A673 (cell line): ENCODE data around the gene UEVLD. TPM values are rescaled to one million over a fixed set of nuclear protein-coding genes. Genes with fewer than 3 reads are reported as not detected.

ENCODE experiments used
- BruUV-seq: library from RNA; stranded (reverse); fragments of 400-500 nt; replicated peaks from 2 replicates; lab custom pipeline; 2021; lab: Mats Ljungman, UMichigan
- CTCF ChIA-PET: fragments of 300-600 bp; sonication (Branson Sonifier 250); formaldehyde crosslinking; loops from one replicate; lab custom pipeline; 2022; ENCODE audit warnings: antibody characterized with exemption; lab: Charles Lee
- POLR2A ChIA-PET: fragments of 300-600 bp; sonication (Branson Sonifier 250); formaldehyde crosslinking; loops from one replicate; lab custom pipeline; 2022; ENCODE audit warnings: antibody characterized with exemption; ENCODE audit not compliant: low non-redundant PET; lab: Charles Lee
- DNase-seq: peaks from one replicate; pipeline ENCODE4 v3.0.0-alpha.2; 2015; ENCODE audit warnings: low spot score
- H3K27ac ChIP-seq: fragments of 200-600 bp; sonication (generic); 2 replicates; pipeline ENCODE4 v1.5.1; 2016; ENCODE audit warnings: mixed run types, low read depth, mild to moderate bottlenecking, mixed read lengths, antibody characterized with exemption, low read length; ENCODE audit not compliant: poor library complexity, severe bottlenecking
- H3K27me3 ChIP-seq: fragments of 200-600 bp; sonication (generic); replicated peaks from 2 replicates; pipeline ENCODE4 v1.6.1; 2017; ENCODE audit warnings: mixed run types, low read depth, mild to moderate bottlenecking, mixed read lengths, antibody characterized with exemption, low read length; ENCODE audit not compliant: insufficient read depth, poor library complexity
- H3K36me3 ChIP-seq: fragments of 200-600 bp; sonication (generic); 2 replicates; pipeline ENCODE4 v1.6.1; 2016; ENCODE audit warnings: mixed run types, mild to moderate bottlenecking, mixed read lengths, antibody characterized with exemption, low read length; ENCODE audit not compliant: insufficient read depth, poor library complexity, severe bottlenecking
- H3K4me1 ChIP-seq: fragments of 200-600 bp; sonication (generic); 2 replicates; pipeline ENCODE4 v1.6.1; 2017; ENCODE audit warnings: mixed run types, mild to moderate bottlenecking, mixed read lengths, antibody characterized with exemption, low read length; ENCODE audit not compliant: insufficient read depth, poor library complexity, severe bottlenecking
- H3K4me3 ChIP-seq: fragments of 200-600 bp; sonication (generic); 2 replicates; pipeline ENCODE4 v1.5.1; 2016; ENCODE audit warnings: low read depth, mixed run types, mild to moderate bottlenecking, mixed read lengths, low read length; ENCODE audit not compliant: poor library complexity, severe bottlenecking
- H3K9me3 ChIP-seq: fragments of 200-600 bp; sonication (generic); 2 replicates; pipeline ENCODE4 v1.6.1; 2016; ENCODE audit warnings: mixed run types, low read depth, mild to moderate bottlenecking, mixed read lengths, antibody characterized with exemption, low read length; ENCODE audit not compliant: poor library complexity, severe bottlenecking
- EZH2 ChIP-seq: fragments of 200-600 bp; sonication (generic); IDR thresholded peaks from 2 replicates; pipeline ENCODE4 v1.6.1; 2017; ENCODE audit warnings: borderline replicate concordance, low read depth, mild to moderate bottlenecking, mixed read lengths, antibody characterized with exemption, low read length; ENCODE audit not compliant: poor library complexity, severe bottlenecking
- intact Hi-C: fragments of 100-400 bp; cut with micrococcal nuclease; formaldehyde crosslinking; loops from one replicate; pipeline ENCODE4 v1.10.0; 2022; ENCODE audit not compliant: unreplicated experiment
- total RNA-seq: library from RNA; stranded (reverse); gene quantifications from 2 replicates; pipeline ENCODE4 v1.2.3, GENCODE V29; 2021
- TF ChIP-seq, protein P1 (sequence below): fragments of 300-800, 200-600 bp; sonication (generic); conservative IDR thresholded peaks from 2 replicates; pipeline ENCODE4 v1.5.1; 2017; ENCODE audit warnings: low read depth, mild to moderate bottlenecking, antibody characterized with exemption, low read length, moderate library complexity, mixed read lengths

Gene UEVLD
- total RNA-seq, 1 experiment from 2014 or later = 17.5 TPM

DNA sequence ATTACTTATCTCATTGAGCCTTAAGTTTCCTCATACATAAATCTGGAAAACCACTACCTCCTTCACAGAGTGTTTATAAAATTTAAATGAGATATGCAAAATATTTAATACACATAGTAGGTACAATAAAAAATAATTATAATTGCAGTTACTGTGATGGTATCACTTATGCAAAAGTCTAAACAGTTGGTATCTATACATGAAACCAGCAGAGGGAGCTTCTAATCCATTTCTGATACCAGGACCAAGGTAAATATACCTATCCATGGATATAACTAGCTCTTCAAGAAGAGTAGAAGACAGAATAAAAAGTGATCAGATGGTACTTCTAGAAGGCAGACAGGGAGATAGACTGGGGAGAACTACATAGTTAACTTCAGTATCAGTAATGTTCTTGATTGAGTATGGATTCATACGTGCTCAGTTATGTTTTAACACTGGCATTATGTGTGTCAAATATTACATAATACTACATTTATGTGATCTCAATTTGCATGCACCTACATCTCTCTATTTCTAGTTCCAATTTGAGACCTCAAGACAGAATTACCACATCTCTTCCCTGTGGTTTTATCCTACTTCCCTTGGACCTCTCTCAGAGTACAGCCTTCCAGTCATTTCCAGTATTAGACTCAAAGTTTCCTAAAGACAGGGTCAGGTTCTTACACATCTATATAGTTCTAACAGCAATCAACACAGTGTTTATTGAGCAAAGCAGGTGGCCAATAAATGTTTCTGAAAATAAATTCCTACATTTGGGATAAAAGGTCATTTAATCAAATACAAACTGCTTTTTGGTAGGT is 48.1 kb downstream of the UEVLD start:
- no TSS peak for BruUV-seq
- intact Hi-C loops = loop anchor here (2.0 to 10.0 kb wide), 2 partner anchors 110 to 184 kb away; partner anchors contain the start of gene IGSF22
- CTCF ChIA-PET = interaction anchor here (1.1 kb wide), 1 partner anchor 13 kb away, joined by 3 read pairs; the partner anchor contains the start of gene TSG101
- no peak for TF ChIP-seq EZH2
- TF ChIP-seq, protein P1, sequence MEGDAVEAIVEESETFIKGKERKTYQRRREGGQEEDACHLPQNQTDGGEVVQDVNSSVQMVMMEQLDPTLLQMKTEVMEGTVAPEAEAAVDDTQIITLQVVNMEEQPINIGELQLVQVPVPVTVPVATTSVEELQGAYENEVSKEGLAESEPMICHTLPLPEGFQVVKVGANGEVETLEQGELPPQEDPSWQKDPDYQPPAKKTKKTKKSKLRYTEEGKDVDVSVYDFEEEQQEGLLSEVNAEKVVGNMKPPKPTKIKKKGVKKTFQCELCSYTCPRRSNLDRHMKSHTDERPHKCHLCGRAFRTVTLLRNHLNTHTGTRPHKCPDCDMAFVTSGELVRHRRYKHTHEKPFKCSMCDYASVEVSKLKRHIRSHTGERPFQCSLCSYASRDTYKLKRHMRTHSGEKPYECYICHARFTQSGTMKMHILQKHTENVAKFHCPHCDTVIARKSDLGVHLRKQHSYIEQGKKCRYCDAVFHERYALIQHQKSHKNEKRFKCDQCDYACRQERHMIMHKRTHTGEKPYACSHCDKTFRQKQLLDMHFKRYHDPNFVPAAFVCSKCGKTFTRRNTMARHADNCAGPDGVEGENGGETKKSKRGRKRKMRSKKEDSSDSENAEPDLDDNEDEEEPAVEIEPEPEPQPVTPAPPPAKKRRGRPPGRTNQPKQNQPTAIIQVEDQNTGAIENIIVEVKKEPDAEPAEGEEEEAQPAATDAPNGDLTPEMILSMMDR = peak; percentile 50; the same call in 1 of the 2 replicates
- H3K4me3 ChIP-seq = no peak overlapping the region
- no peaks in the 10 kb centered on the region for H3K4me1 ChIP-seq
- DNase-seq = peak; percentile 4
- H3K27ac ChIP-seq = no peak overlapping the region
- POLR2A ChIA-PET = no interaction called here
- H3K9me3 ChIP-seq = no peaks in the 10 kb centered on the region
- no peaks in the 10 kb centered on the region for H3K36me3 ChIP-seq
- H3K27me3 ChIP-seq = no peaks in the 10 kb centered on the region

DNA sequence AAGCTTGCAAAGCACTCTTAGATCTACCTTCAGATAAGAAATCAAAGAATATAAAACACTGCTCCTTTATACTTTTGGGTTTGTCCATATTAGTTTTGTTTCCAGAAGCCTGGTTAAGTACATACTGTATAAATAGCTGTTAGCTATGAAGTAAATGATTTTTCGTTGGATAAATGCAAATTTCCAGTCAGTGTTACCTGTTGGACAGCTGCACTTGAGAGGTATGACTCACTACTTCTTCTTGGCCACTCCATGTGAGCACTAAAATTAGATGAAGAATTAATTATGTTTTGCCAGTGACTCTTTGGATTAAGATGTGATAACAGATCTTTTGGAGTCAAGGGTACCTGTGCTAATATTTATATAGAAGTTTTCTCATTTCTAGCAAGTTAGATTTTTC is 52.3 kb downstream of the UEVLD start:
- H3K36me3 ChIP-seq = peaks cover 5% of the 10 kb centered on the region
- TF ChIP-seq EZH2 = no peak
- TF ChIP-seq, protein P1 = no peak
- no peaks in the 10 kb centered on the region for H3K4me1 ChIP-seq
- no peak overlapping the region for H3K27ac ChIP-seq
- intact Hi-C loops = no loop called here
- POLR2A ChIA-PET = no interaction called here
- no peak for DNase-seq
- H3K4me3 ChIP-seq = no peak overlapping the region
- no TSS peak for BruUV-seq
- no peaks in the 10 kb centered on the region for H3K27me3 ChIP-seq
- no peaks in the 10 kb centered on the region for H3K9me3 ChIP-seq
- CTCF ChIA-PET = no interaction called here

DNA sequence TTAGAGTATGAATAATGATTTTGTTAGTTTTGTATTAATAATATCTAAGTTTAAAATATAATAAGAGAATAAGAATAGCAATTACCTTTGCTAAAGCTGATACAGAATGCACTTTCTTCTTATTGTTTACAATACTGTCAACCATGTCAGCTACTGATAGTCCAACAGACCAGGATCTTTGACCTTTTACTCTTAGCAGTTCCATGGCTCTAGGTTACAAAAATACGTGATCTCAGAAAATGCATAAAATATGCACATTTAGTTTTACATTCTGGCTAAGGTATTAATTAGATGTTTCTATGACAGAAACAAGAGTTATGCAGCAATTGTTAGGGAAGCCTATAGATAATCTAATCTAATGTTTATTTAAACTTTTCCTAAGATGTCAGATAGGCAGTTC is 54.3 kb downstream of the UEVLD start:
- TF ChIP-seq EZH2 = no peak
- TF ChIP-seq, protein P1 = no peak
- H3K4me3 ChIP-seq = no peak overlapping the region
- no peaks in the 10 kb centered on the region for H3K9me3 ChIP-seq
- H3K27ac ChIP-seq = no peak overlapping the region
- no peaks in the 10 kb centered on the region for H3K27me3 ChIP-seq
- DNase-seq = no peak
- H3K4me1 ChIP-seq = no peaks in the 10 kb centered on the region
- POLR2A ChIA-PET = no interaction called here
- intact Hi-C loops = no loop called here
- CTCF ChIA-PET = no interaction called here
- no TSS peak for BruUV-seq
- peaks cover 5% of the 10 kb centered on the region for H3K36me3 ChIP-seq
